MCF 10A (cell line): ENCODE data around the gene CHCHD3. TPM values are rescaled to one million over a fixed set of nuclear protein-coding genes. Genes with fewer than 3 reads are reported as not detected.

Experiments used
- BruUV-seq: library from RNA; stranded (reverse); fragments of 400-500 nt; replicated peaks from 2 replicates; lab custom pipeline; 2021; lab: Mats Ljungman, UMichigan
- CTCF ChIA-PET: fragments of 300-600 bp; sonication (Branson Sonifier 250); formaldehyde crosslinking; extraction: SDS; loops from one replicate; lab custom pipeline; 2021; ENCODE audit warnings: antibody characterized with exemption, inconsistent platforms; lab: Yijun Ruan, JAX
- POLR2A ChIA-PET: fragments of 300-600, 350-650 bp; sonication (Branson Sonifier 250); formaldehyde crosslinking; extraction: SDS; loops from one replicate; lab custom pipeline; 2020; ENCODE audit warnings: antibody characterized with exemption, inconsistent platforms; lab: Yijun Ruan, JAX
- DNase-seq: peaks from one replicate; pipeline ENCODE4 v3.0.0-alpha.2; 2018; ENCODE audit not compliant: unreplicated experiment
- H3K27ac Mint-ChIP-seq: one replicate; pipeline ENCODE4 v1.8.0; 2022; ENCODE audit warnings: mild to moderate bottlenecking, low read depth, mixed read lengths; ENCODE audit not compliant: unreplicated experiment
- H3K27me3 Mint-ChIP-seq: one replicate; pipeline ENCODE4 v1.8.0; 2022; ENCODE audit warnings: mixed read lengths; ENCODE audit not compliant: insufficient read depth, unreplicated experiment
- H3K36me3 Mint-ChIP-seq: one replicate; pipeline ENCODE4 v1.8.0; 2022; ENCODE audit warnings: mild to moderate bottlenecking, moderate library complexity, mixed read lengths; ENCODE audit not compliant: insufficient read depth, unreplicated experiment
- H3K4me1 Mint-ChIP-seq: one replicate; pipeline ENCODE4 v1.8.0; 2022; ENCODE audit warnings: mixed read lengths; ENCODE audit not compliant: insufficient read depth, unreplicated experiment
- H3K4me3 Mint-ChIP-seq: one replicate; pipeline ENCODE4 v1.8.0; 2022; ENCODE audit warnings: mild to moderate bottlenecking, moderate library complexity, mixed read lengths; ENCODE audit not compliant: unreplicated experiment
- H3K9me3 Mint-ChIP-seq: one replicate; pipeline ENCODE4 v1.8.0; 2022; ENCODE audit warnings: mixed read lengths; ENCODE audit not compliant: unreplicated experiment
- CTCF ChIP-seq: fragments of 200-600 bp; IDR thresholded peaks from one replicate; pipeline ENCODE4 v1.8.0; 2022; ENCODE audit warnings: antibody characterized with exemption, mild to moderate bottlenecking; ENCODE audit not compliant: unreplicated experiment
- intact Hi-C: fragments of 100-400 bp; cut with micrococcal nuclease; formaldehyde crosslinking; loops from 2 replicates; pipeline ENCODE4 v1.14.1; 2022
- total RNA-seq: library from RNA; stranded (reverse); gene quantifications from 2 replicates; pipeline ENCODE4 v1.2.3, GENCODE V29; 2022

The CHCHD3 gene
- total RNA-seq, 1 experiment from 2014 or later, result 102 TPM

GRCh38 chr7:133121175-133121844 lies 39.4 kb upstream of the CHCHD3 start:
- POLR2A ChIA-PET, result no interaction called here
- no peaks in the 10 kb centered on the region for H3K36me3 Mint-ChIP-seq

GRCh38 chr7:133119067-133119466 lies 37.2 kb upstream of the CHCHD3 start:
- no peak for DNase-seq
- H3K9me3 Mint-ChIP-seq, result no peaks in the 10 kb centered on the region
- intact Hi-C loops, result no loop called here
- H3K4me3 Mint-ChIP-seq, result no peak overlapping the region
- no peaks in the 10 kb centered on the region for H3K4me1 Mint-ChIP-seq
- no TSS peak for BruUV-seq
- ChIA-PET CTCF (no interaction called here), POLR2A (no interaction called here)
- no peak overlapping the region for H3K27ac Mint-ChIP-seq
- H3K36me3 Mint-ChIP-seq, result no peaks in the 10 kb centered on the region
- H3K27me3 Mint-ChIP-seq, result peaks cover 70% of the 10 kb centered on the region
- no peak for TF ChIP-seq CTCF

More at GRCh38 chr7:133121175-133121844, 39.4 kb upstream of the CHCHD3 start:
- Mint-ChIP-seq H3K27me3 (peaks cover 70% of the 10 kb centered on the region), H3K27ac (no peak overlapping the region), H3K4me1 (no peaks in the 10 kb centered on the region), H3K9me3 (no peaks in the 10 kb centered on the region), H3K4me3 (no peak overlapping the region)
- no peak for DNase-seq
- intact Hi-C loops, result loop anchor here (10.0 kb wide), 1 partner anchor 407 kb away; no protein-coding TSS in a partner anchor
- no peak for TF ChIP-seq CTCF
- CTCF ChIA-PET, result no interaction called here
- no TSS peak for BruUV-seq

GRCh38 chr7:133118261-133118660 lies 36.4 kb upstream of the CHCHD3 start:
- no TSS peak for BruUV-seq
- TF ChIP-seq CTCF, result no peak
- no peak for DNase-seq
- Mint-ChIP-seq H3K27ac (no peak overlapping the region), H3K4me3 (no peak overlapping the region), H3K27me3 (peaks cover 72% of the 10 kb centered on the region), H3K36me3 (no peaks in the 10 kb centered on the region), H3K4me1 (no peaks in the 10 kb centered on the region), H3K9me3 (no peaks in the 10 kb centered on the region)
- intact Hi-C loops, result no loop called here
- ChIA-PET POLR2A (interaction anchor here (0.6 kb wide), 1 partner anchor 424 kb away, joined by 3 read pairs; no protein-coding TSS in a partner anchor), CTCF (interaction anchor here (0.9 kb wide), 1 partner anchor 29 kb away, joined by 4 read pairs; no protein-coding TSS in a partner anchor)

GRCh38 chr7:133117452-133117851 lies 35.6 kb upstream of the CHCHD3 start:
- H3K4me1 Mint-ChIP-seq, result no peaks in the 10 kb centered on the region
- H3K27me3 Mint-ChIP-seq, result peaks cover 74% of the 10 kb centered on the region
- H3K27ac Mint-ChIP-seq, result no peak overlapping the region
- no peaks in the 10 kb centered on the region for H3K9me3 Mint-ChIP-seq
- no peak for TF ChIP-seq CTCF
- CTCF ChIA-PET, result interaction anchor here (0.5 to 0.6 kb wide), 2 partner anchors 301 to 318 kb away, joined by 3 to 4 read pairs; no protein-coding TSS in a partner anchor
- no TSS peak for BruUV-seq
- intact Hi-C loops, result no loop called here
- DNase-seq, result no peak
- no peak overlapping the region for H3K4me3 Mint-ChIP-seq
- H3K36me3 Mint-ChIP-seq, result no peaks in the 10 kb centered on the region
- POLR2A ChIA-PET, result no interaction called here
